Fibroblast of skin of right quadriceps (primary cell): ENCODE measurements around the gene HMX1.

Experiments
- DNase-seq: peaks from one replicate; pipeline ENCODE4 v3.0.0-alpha.2; 2013

HMX1 gene

GRCh38 chr4:8871417-8872401, at the start of gene HMX1:
HMX1 (minus strand) TSS chr4:8871839; CDS start chr4:8871614, 225 bp downstream.
- no peak for DNase-seq

DNA sequence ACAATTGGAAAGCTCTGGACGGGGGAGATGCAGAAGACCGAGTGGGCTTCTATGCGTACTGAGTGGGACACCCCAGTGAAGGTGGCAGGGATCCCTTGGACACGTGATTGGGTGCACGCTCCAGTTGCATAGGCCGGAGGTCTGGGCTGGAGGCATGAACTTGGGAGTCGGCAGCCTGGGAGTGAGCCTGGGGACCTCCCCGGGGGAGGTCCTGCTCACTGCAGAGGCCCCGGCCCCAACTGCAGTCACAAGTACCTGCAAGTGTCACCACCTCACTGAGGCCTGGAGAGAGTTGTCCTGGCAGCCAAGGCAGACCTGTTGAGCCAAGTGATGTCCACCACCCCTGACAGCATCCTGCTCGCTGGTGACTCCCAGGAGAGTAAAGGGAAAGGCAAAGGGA, 49.3 kb upstream of the HMX1 start:
- DNase-seq: no peak

DNA sequence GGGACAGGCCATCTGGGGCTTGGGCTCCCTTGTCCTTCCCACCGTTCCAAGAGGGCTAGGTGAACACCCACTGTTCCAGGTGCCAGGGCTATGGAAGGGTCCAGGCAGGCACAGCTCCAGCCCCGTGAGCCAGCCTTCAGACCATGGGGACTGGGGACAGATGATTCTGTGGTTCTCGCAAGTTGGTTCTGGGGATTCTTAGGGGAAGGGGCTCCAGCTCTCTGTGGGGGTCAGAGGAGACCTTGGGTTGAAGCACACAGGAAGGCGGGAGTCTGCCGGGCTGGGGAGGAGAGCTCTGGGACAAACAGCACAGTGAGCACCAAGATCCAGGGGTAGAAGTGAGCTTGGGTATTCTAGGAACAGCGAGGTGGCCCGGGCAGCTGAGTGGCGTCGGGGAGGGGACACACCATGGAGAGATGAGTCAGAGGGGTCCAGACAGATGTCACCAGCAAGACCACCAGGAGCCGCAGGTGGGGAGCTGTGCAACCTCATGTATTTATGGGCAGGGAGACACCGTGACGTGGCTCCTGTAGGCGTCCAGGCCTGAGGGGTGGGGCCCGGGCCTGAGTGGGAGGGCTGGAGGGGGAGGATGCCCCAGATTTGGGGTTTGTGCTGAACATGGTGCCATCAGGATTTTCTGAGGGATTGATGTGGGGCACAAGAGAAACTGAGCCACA, 48.8 kb upstream of the HMX1 start:
- DNase-seq: no peak

- DNase-seq: no peak
These were observed 48.1 kb upstream of the HMX1 start for GRCh38 chr4:8919651-8920288.

DNA sequence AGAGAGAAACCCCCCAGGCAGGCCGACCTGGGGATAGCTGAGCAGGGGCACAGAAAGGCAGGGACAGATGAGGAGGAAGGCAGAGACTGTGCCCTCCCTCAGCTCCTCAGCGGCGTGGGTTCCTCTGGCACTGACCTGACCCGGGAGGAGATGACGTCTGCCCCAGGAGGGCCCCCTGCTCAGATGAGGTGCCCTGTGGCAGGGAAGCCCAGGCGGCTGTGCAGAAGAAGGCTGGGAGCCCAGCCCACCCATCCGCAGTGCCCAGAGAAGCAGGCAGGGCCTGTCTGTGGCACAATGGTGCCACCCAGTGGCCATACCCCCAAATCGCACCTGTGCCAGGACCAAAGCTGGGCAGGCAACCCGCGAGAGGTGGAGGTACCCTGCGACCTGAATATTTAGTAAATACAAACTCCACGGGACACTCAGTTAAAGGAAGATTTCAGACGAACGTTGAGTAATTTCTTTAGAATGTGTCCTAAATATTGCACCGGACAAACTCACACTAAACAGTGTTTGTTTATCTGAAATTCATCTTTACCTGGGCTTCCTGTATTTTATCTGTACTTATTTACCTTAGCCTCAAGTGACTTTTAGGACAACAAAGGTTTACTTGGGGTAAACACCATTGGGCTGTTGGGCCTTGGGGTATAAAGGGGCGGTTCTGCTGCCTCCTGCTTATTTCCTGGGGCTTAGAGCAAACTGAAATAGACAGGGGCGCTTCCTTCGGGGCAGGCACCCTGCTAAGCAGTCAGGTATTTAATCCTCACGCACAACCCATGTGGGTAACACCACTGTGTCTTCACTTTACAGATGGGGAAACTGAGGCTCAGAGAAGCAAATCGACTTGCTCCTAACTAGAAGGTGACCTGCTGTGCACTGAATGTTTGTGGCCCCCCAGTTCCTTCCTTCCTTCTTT, 46.5 kb upstream of the HMX1 start:
- peak; percentile 21 for DNase-seq

GRCh38 chr4:8917321-8917811, 45.7 kb upstream of the HMX1 start:
- DNase-seq: no peak

- no peak for DNase-seq
These were observed 45.3 kb upstream of the HMX1 start for GRCh38 chr4:8916906-8917305.

DNA sequence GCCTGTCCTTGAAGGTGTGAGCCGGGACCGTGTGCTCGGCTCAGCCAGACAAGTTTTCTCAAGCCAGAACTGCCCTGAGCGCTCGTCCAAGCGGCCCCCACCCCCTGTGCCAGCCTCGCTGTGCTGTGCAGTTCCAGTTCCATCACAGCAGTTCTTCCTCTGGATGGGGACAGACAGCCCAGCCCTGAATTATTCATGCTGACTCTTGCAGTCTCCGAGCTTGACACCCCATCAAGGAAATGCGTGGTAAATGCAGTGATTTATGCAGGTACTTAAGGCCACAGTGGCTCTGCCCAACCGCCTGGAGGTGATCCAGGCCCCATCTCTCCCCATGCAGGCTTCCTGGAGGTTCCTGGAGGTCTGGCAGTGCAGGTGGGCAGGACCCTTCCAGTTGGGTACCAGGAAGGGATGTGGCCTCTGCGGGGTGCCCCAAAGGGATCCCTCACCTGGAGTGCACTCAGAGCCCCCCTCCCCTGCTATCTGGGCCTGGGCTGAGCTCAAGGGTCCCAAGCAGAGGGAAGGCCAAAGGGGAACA, 44.8 kb upstream of the HMX1 start:
- no peak for DNase-seq

DNA sequence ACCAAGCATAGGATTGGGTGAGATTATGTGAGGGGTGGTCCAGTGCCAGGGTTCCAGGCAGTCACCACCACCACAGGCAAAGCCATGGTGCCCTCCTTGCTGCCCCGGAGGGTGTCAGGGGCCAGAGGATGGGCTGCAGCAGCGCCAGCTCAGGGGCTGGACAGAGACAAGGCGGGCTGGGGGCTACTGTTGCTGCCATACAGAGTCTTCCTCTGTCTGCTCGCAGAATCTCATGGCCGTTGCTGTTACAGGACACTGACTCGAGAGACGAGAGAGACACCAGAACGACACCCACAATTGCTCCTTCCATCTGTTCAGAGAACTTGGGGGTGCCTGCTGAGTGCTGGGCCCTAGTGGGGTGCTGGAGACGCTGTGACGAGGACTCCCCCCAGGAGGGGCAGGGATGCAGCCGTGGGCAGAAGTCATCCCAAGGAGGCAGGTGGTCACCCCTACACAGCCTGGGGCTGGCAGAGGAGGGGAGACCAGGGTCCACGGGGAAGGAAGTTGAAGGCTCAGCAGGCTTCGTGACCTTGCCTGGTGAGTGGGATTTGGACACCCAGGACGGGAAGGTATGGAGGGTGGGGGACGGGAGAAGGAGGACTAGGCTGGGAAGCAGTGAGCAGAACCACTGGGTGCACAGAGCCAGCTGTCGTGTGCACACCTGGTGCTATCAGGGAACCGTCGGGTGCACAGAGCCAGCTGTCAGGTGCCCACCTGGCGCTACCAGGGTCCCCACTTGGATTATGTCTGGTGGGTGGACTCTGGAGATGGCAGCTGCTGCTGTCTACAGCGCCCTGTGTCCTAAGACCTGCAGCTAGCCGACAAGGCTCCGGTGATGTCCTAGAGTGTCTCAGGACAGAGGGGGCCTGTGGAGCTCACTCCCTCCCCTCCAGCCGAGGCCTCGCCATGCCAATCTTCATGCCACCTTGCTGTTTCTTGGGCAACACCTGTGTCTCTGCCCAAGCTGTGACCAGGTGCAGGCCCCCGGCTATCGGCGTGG, 43.9 kb upstream of the HMX1 start:
- DNase-seq: no peak

- DNase-seq: no peak
These were observed 43.0 kb upstream of the HMX1 start for GRCh38 chr4:8914461-8915171.

GRCh38 chr4:8913858-8914460, 42.3 kb upstream of the HMX1 start:
- no peak for DNase-seq

GRCh38 chr4:8913121-8913857, 41.6 kb upstream of the HMX1 start:
- no peak for DNase-seq

DNA sequence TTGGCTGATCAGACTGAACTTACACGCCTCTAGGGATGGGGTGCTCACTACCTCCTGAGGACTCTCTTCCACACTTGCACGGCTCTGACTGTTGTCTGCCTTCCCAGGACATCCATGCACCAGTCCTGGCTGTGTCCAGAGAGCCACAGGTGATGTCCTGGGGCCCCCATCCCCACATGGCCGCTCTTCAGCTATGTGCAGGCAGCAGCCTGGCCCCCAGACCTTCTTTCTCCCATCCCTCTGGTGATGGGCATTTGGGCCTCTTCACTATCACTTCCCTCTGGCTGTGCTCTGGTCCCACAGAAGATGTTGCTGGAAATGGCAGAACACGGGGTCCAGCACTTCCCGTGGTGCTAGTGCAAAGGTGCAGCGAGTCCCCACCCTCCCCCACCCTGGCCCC, 40.9 kb upstream of the HMX1 start:
- no peak for DNase-seq

GRCh38 chr4:8912089-8912455, 40.4 kb upstream of the HMX1 start:
- no peak for DNase-seq

- DNase-seq: peak; percentile 14
These were observed 39.9 kb upstream of the HMX1 start for GRCh38 chr4:8911316-8912088.

GRCh38 chr4:8910822-8911315, 39.2 kb upstream of the HMX1 start:
- DNase-seq: no peak

DNA sequence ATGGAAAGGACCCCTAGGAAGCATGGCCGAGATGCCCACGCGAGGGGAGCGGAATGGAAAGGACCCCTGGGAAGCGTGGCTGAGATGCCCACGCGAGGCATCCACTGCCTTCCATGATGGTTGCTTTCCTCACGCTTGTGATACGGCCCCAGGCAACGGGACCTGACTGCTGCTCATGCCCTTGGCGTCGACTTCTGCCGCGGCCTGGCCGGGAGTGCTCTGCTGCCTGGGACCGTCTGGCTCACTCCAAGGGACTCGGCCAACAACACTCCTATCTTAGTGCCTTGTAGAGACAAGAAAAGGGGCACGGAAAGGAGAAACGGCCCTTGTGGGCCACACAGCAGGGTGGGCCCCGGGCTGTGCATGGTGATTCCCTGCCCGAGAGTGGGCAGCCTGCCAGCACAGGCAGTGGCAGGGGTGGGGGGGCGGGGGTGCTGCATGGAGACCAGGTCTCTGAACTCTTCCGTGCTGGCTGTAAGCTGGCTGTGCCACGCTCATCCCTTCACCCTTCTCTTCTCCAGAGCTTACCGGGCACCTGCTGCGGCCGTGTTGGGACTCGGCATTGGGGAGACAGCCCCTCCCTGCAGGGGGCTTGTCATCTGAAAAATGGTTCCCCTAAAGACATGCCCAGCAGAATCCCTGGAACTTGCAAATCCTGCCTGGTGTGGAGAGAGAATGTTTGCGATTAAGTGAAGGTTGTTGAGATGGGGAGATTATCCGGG, 38.6 kb upstream of the HMX1 start:
- DNase-seq: no peak
